ENCODE results near the gene ARID5B.
"Not testable (repeated sequence)": the region's sequence is repeated elsewhere in the genome, so short reads cannot be mapped to it uniquely, and the experiment has no call there.

ARID5B gene

GRCh38 chr10:61900829-61901792 is at the start of gene ARID5B:
TSS of gene ARID5B (plus strand) at chr10:61901699. CDS start at chr10:61901710, 11 bp downstream.
- peak; percentile 56 for DNase-seq (ENCODE audit: low spot score)

- no peak for DNase-seq (ENCODE audit: low spot score)
Measured at GRCh38 chr10:61852261-61852660, 49.2 kb upstream of the ARID5B start.

GRCh38 chr10:61855771-61856170 is 45.7 kb upstream of the ARID5B start:
- no peak for DNase-seq (ENCODE audit: low spot score)

GRCh38 chr10:61857746-61858145 is 43.8 kb upstream of the ARID5B start:
- DNase-seq (ENCODE audit: low spot score): no peak

- DNase-seq (ENCODE audit: low spot score): no peak
Measured at GRCh38 chr10:61859786-61860185, 41.7 kb upstream of the ARID5B start.

- no peak for DNase-seq (ENCODE audit: low spot score)
Measured at GRCh38 chr10:61860964-61861758, 40.3 kb upstream of the ARID5B start.

- no peak for DNase-seq (ENCODE audit: low spot score)
Measured at GRCh38 chr10:61863981-61864380, 37.5 kb upstream of the ARID5B start.

- DNase-seq (ENCODE audit: low spot score): no peak
Measured at GRCh38 chr10:61866700-61867368, 34.7 kb upstream of the ARID5B start.

- DNase-seq (ENCODE audit: low spot score): not testable (repeated sequence)
Measured at GRCh38 chr10:61867374-61867773, 34.1 kb upstream of the ARID5B start.

GRCh38 chr10:61867817-61868216 is 33.7 kb upstream of the ARID5B start:
- DNase-seq (ENCODE audit: low spot score): not testable (repeated sequence)

GRCh38 chr10:61869041-61869675 is 32.3 kb upstream of the ARID5B start:
- no peak for DNase-seq (ENCODE audit: low spot score)

- DNase-seq (ENCODE audit: low spot score): peak; percentile 32
Measured at GRCh38 chr10:61869774-61870525, 31.5 kb upstream of the ARID5B start.

- DNase-seq (ENCODE audit: low spot score): no peak
Measured at GRCh38 chr10:61870526-61870895, 31.0 kb upstream of the ARID5B start.

- no peak for DNase-seq (ENCODE audit: low spot score)
Measured at GRCh38 chr10:61871487-61871886, 30.0 kb upstream of the ARID5B start.

GRCh38 chr10:61877887-61878739 is 23.4 kb upstream of the ARID5B start:
- DNase-seq (ENCODE audit: low spot score): no peak

- peak; percentile 74 for DNase-seq (ENCODE audit: low spot score)
Measured at GRCh38 chr10:61878740-61879068, 22.8 kb upstream of the ARID5B start.

- peak; percentile 36 for DNase-seq (ENCODE audit: low spot score)
Measured at GRCh38 chr10:61882621-61883370, 18.7 kb upstream of the ARID5B start.

- DNase-seq (ENCODE audit: low spot score): no peak
Measured at GRCh38 chr10:61883371-61884025, 18.0 kb upstream of the ARID5B start.

GRCh38 chr10:61887772-61888171 is 13.7 kb upstream of the ARID5B start:
- no peak for DNase-seq (ENCODE audit: low spot score)

Measured in kidney tubule cell (primary cell).